Epithelial cell of proximal tubule (primary cell): ENCODE results near the gene LCE1F. TPM values are rescaled to one million over a fixed set of nuclear protein-coding genes. Genes with fewer than 3 reads are reported as not detected.

Experiments used
- DNase-seq: peaks from one replicate; pipeline ENCODE4 v3.0.0-alpha.2; 2011; ENCODE audit warnings: low read depth
- H3K4me3 ChIP-seq: 2 replicates; pipeline ENCODE4 v1.5.1; 2011; ENCODE audit warnings: low read depth, mild to moderate bottlenecking, low read length
- total RNA-seq: library from RNA; depleted of rRNA; stranded (reverse); fragments of >200 nt; gene quantifications from 2 replicates; pipeline ENCODE4 v1.2.3, GENCODE V29; 2015
- TF ChIP-seq, protein P1 (sequence below): conservative IDR thresholded peaks from 2 replicates; pipeline ENCODE4 v1.5.1; 2012; ENCODE audit warnings: low read depth, mild to moderate bottlenecking, low read length

Gene LCE1F
- total RNA-seq, 1 donor from 2014 or later, result not detected

DNA sequence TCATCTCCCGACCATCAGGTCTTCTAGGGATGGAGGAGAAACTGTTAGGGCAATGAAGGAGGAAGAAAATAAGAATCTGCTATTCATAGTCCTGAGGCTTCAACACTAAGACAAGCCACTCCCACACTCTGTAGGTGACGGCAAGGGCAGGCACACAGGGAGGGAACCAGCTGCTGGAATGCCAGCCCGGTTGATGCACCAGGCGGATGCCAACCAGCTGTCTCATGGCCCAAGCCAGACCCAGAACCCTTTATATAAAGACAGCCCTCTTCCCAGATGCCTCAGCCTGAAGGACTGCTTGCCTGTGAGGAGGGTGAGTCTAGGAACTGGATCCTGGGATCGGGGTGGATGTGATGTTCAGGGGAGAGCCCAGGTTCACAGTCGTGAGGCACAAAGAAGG is 17.2 kb upstream of the LCE1F start, which contains the start of gene KPRP:
TSS of gene KPRP (plus strand) at position 279 of the 400 bp plus-strand sequence. CDS start 1,564 bp downstream, outside the sequence.
- TF ChIP-seq, protein P1, sequence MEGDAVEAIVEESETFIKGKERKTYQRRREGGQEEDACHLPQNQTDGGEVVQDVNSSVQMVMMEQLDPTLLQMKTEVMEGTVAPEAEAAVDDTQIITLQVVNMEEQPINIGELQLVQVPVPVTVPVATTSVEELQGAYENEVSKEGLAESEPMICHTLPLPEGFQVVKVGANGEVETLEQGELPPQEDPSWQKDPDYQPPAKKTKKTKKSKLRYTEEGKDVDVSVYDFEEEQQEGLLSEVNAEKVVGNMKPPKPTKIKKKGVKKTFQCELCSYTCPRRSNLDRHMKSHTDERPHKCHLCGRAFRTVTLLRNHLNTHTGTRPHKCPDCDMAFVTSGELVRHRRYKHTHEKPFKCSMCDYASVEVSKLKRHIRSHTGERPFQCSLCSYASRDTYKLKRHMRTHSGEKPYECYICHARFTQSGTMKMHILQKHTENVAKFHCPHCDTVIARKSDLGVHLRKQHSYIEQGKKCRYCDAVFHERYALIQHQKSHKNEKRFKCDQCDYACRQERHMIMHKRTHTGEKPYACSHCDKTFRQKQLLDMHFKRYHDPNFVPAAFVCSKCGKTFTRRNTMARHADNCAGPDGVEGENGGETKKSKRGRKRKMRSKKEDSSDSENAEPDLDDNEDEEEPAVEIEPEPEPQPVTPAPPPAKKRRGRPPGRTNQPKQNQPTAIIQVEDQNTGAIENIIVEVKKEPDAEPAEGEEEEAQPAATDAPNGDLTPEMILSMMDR, result no peak

DNA sequence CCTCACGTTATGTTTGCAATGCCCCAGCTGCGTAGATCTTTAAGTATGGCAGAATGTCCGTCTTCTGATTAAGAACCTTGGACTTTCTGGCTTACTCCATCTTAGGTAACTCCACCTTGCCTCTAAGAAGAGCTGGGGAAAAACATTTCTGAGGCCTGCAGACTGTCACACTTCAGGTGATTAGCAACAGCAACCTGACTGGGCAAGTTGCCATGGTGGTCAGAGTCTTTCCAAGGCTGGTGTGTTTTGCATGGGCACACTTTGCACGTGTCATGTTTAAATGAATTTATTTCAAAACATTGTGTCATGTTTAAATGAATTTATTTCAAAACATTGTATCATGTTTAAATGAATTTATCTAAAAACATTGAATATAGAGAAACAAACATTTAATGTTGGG is 16.3 kb upstream of the LCE1F start:
- no peak overlapping the region for H3K4me3 ChIP-seq
- no peak for DNase-seq
- TF ChIP-seq, protein P1, result no peak

More for the DNA sequence above, 17.2 kb upstream of the LCE1F start, which contains the start of gene KPRP:
- DNase-seq, result no peak
- no peak within 1 kb of the TSS for H3K4me3 ChIP-seq

DNA sequence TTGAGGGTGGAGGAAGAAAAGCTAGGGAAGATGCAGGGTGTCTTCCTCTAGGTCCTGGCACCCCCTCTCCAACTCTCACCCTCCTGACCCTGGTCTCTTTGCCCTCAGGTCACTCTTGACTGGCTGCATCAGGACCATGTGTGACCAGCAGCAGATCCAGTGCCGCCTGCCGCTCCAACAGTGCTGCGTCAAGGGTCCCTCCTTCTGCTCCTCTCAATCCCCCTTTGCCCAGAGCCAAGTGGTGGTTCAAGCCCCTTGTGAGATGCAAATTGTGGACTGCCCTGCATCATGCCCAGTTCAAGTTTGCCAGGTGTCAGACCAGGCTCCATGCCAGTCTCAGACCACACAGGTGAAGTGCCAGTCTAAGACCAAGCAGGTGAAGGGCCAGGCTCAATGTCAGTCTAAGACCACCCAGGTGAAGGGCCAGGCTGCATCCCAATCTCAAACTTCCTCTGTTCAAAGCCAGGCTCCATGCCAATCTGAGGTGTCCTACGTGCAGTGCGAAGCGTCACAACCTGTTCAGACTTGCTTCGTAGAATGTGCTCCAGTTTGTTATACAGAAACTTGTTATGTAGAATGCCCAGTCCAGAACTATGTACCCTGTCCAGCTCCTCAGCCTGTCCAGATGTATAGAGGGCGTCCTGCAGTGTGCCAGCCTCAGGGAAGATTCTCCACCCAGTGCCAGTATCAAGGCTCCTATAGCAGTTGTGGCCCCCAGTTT is 15.3 kb upstream of the LCE1F start:
- no peak for DNase-seq
- H3K4me3 ChIP-seq, result no peak overlapping the region
- TF ChIP-seq, protein P1, result no peak

DNA sequence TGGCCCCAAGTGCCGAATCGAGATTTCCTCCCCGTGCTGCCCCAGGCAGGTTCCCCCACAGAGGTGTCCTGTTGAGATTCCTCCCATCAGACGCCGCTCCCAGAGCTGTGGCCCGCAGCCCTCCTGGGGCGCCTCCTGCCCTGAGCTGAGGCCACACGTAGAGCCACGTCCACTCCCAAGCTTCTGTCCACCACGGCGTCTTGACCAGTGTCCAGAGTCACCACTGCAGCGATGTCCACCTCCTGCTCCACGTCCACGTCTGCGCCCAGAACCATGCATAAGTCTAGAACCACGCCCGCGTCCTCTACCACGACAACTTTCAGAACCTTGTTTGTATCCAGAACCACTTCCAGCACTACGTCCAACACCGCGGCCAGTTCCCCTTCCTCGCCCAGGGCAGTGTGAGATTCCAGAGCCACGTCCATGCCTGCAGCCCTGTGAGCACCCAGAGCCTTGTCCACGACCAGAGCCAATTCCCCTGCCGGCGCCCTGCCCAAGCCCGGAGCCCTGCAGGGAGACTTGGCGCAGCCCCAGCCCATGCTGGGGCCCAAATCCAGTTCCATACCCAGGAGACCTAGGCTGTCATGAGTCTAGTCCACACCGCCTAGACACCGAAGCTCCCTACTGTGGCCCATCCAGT is 14.3 kb upstream of the LCE1F start:
- H3K4me3 ChIP-seq, result no peak overlapping the region
- no peak for DNase-seq
- TF ChIP-seq, protein P1, result no peak

DNA sequence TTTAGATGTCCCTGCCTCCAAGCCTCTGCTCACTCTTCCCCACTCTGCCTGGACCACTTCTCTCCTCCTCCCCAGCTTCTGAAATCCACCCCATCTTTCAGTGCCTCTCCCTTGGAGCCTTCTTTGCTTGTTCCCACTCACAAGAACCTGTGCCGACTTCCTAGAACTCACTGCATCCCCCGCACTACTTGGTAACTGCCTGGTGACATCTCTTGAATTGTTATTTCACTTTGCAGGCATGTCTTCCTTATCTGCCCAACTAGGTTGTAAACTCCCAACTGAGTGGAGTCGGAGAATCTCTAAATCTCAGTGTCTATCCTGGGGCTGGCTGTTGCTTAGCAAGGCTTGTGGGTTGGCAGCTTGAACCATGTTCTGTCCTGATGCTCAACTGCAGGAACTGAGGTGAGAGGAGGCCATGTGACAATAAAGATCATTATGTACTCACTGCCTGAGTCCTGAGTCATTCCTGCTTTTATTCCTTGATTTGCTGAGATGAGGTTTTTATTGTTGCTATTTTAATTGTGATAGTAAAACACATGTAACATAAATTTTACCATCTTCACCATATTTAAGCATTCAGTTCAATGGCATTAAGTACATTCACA is 13.2 kb upstream of the LCE1F start:
- TF ChIP-seq, protein P1, result no peak
- no peak overlapping the region for H3K4me3 ChIP-seq
- no peak for DNase-seq

DNA sequence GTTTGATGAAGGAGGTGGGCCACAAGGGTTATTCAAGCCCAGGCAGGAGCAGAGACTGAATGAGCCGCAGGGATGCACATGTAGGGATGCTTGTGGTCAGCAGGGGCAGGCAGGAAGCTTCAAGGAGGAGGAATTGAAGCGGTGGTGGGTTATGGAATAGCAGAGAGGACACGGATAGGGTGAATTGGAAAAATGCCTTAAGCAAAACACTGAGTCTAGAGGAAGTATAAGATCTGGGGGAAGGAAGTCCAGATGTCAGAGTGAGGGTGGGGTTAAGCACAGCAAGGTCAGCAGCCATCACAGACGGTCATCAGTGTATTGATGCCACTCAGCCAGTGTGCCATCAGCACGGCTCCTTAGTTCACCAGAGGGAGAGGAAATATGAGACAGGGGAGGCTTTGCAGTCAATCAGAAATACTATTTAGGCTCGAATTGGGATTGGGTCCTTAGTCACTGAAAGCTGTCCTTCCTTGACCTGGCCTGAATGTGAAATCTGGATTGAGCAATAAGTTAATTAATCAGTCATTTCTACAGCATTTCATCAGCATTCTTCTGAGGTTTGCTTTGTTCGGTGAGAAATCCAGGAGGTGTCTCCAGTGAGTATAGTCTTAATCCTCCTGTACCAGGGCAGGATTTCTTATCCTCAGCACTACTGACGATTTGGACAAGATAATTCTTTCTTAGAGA is 6.0 kb upstream of the LCE1F start:
- DNase-seq, result peak; percentile 18

More for the DNA sequence above, 6.0 kb upstream of the LCE1F start:
- TF ChIP-seq, protein P1, result peak; percentile 13
- H3K4me3 ChIP-seq, result no peak overlapping the region
